ENCODE data around the gene ECM1. TPM values are rescaled to one million over a fixed set of nuclear protein-coding genes. Genes with fewer than 3 reads are reported as not detected.

ECM1 gene
- total RNA-seq, 6 donors from 2014 or later: 2.2 to 21.1 (median 14.4) TPM

DNA sequence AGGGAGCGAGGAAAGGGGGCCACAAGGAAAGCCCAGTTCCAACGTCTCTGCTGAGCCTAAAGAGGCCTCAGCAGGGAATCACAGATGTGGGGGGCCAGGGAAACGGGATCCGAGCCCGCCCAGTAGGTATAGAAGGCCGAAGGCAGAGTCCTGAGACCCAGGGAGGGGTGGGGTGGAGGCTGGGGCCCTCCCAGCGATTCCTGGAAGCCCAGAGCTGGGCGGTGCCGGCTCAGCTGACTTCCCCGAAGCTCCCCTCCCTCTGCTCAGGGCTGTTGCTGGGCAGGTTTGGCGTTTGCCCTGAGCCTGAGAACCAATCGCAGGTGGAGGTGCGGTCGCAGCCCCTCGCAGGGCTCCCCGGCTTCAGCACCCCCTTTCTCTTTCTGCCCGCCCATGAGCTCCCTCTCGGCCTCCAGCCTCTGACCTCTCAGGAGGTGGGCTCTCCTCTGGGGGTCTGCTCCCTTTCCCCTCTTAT lies 54.1 kb downstream of the ECM1 start:
- no peaks in the 10 kb centered on the region for H3K27me3 ChIP-seq
- H3K36me3 ChIP-seq: peaks cover 0 to 17% (median 4%) of the 10 kb centered on the region in 4 donors
- peak overlapping the region; percentile 39 to 58 (median 50) for H3K4me3 ChIP-seq
- DNase-seq: peak; percentile 95 to 97
- peak overlapping the region; percentile 98 to 100 (median 100) for H3K27ac ChIP-seq
- TF ChIP-seq POLR2AphosphoS5 (IDR thresholded peaks at IDR 0.05) (peak; percentile 96 to 99), POLR2A (IDR thresholded peaks at IDR 0.05) (peak in 1 of 4 donors; percentile 54), EP300 (IDR thresholded peaks at IDR 0.05) (peak; percentile 96 to 100 (median 99))
- TF ChIP-seq, protein P1, sequence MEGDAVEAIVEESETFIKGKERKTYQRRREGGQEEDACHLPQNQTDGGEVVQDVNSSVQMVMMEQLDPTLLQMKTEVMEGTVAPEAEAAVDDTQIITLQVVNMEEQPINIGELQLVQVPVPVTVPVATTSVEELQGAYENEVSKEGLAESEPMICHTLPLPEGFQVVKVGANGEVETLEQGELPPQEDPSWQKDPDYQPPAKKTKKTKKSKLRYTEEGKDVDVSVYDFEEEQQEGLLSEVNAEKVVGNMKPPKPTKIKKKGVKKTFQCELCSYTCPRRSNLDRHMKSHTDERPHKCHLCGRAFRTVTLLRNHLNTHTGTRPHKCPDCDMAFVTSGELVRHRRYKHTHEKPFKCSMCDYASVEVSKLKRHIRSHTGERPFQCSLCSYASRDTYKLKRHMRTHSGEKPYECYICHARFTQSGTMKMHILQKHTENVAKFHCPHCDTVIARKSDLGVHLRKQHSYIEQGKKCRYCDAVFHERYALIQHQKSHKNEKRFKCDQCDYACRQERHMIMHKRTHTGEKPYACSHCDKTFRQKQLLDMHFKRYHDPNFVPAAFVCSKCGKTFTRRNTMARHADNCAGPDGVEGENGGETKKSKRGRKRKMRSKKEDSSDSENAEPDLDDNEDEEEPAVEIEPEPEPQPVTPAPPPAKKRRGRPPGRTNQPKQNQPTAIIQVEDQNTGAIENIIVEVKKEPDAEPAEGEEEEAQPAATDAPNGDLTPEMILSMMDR (IDR thresholded peaks at IDR 0.05): no peak
- H3K9me3 ChIP-seq: no peaks in the 10 kb centered on the region
- peak; percentile 82 to 92 for ATAC-seq (ENCODE audit: low FRiP score in 2 of 2)
- WGBS, 2 donors: 0 to 1% methylated on average over 17 to 18 of the region's 18 CpGs
- peaks cover 80 to 85% (median 80%) of the 10 kb centered on the region in 4 donors for H3K4me1 ChIP-seq

- H3K27ac ChIP-seq: peak overlapping the region; percentile 98 to 100 (median 100)
- H3K36me3 ChIP-seq: peaks cover 0 to 11% (median under 1%) of the 10 kb centered on the region in 4 donors
- TF ChIP-seq POLR2AphosphoS5 (IDR thresholded peaks at IDR 0.05): peak in 1 of 2 donors; percentile 9
- TF ChIP-seq, protein P1 (IDR thresholded peaks at IDR 0.05): no peak
- H3K4me1 ChIP-seq: peaks cover 85 to 91% (median 87%) of the 10 kb centered on the region in 4 donors
- H3K4me3 ChIP-seq: peak overlapping the region in 3 of 4 donors; percentile 46 to 58 (median 53)
- ATAC-seq (ENCODE audit: low FRiP score in 2 of 2) (no peak), DNase-seq (peak in 1 of 2 donors; percentile 77)
- no peaks in the 10 kb centered on the region for H3K9me3 ChIP-seq
- no peaks in the 10 kb centered on the region for H3K27me3 ChIP-seq
- WGBS, 2 donors: 9 to 11% methylated on average over 3 to 4 of the region's 4 CpGs
Observed at GRCh38 chr1:150562446-150563339, 54.8 kb downstream of the ECM1 start.

Small RNA genes lying within 50 kb of the gene (small RNA-seq; reads per million reads assigned to genes)
- gene MIR4257: 0 reads per million in 4 donors

Other genes starting within 250 kb of the ECM1 start
- gene APH1A, start 239.1 kb upstream of the ECM1 start, total RNA-seq: 100 to 1,000 TPM in 3 of 6 donors, 10 to 100 TPM in 3; 71.2 to 169 (median 101) TPM
- gene C1orf54, start 235.3 kb upstream of the ECM1 start, total RNA-seq: 10 to 100 TPM in 1 of 6 donors, 1 to 10 TPM in 3, not detected in 2; 3.3 to 13.8 (median 7.3) TPM
- gene CIART, start 225.6 kb upstream of the ECM1 start, total RNA-seq: 10 to 100 TPM in 1 of 6 donors, 1 to 10 TPM in 5; 2.7 to 14.7 (median 7.5) TPM
- gene MRPS21, start 214.2 kb upstream of the ECM1 start, total RNA-seq: 10 to 100 TPM; 24.9 to 51.3 (median 38.3) TPM
- 100 to 1,000 TPM in 1 of 6 donors, 10 to 100 TPM in 5; 34.5 to 190 (median 57.3) TPM for gene PRPF3, start 186.6 kb upstream of the ECM1 start, total RNA-seq
- 10 to 100 TPM; 14.6 to 29.8 (median 26.3) TPM for gene RPRD2, start 144.0 kb upstream of the ECM1 start, total RNA-seq
- gene TARS2, start 20.7 kb upstream of the ECM1 start, total RNA-seq: 10 to 100 TPM in 4 of 6 donors, 1 to 10 TPM in 2; 7.1 to 24.1 (median 14.2) TPM
- gene FALEC, start 7.6 kb downstream of the ECM1 start, total RNA-seq: 1 to 10 TPM in 1 of 6 donors, not detected in 5; 4.2 TPM
- 100 to 1,000 TPM in 4 of 6 donors, 10 to 100 TPM in 2; 40.3 to 169 (median 139) TPM for gene ADAMTSL4, start 41.3 kb downstream of the ECM1 start, total RNA-seq
- 100 to 1,000 TPM; 188 to 580 (median 425) TPM for gene MCL1, start 71.5 kb downstream of the ECM1 start, total RNA-seq
- gene ENSA, start 121.5 kb downstream of the ECM1 start, total RNA-seq: 100 to 1,000 TPM; 141 to 271 (median 212) TPM
- 10 to 100 TPM in 5 of 6 donors, 1 to 10 TPM in 1; 7.9 to 40.6 (median 23.8) TPM for gene GOLPH3L, start 189.0 kb downstream of the ECM1 start, total RNA-seq
- 1 to 10 TPM in 2 of 6 donors, under 1 TPM in 1, not detected in 3; 0.54 to 3.0 (median 2.6) TPM for gene HORMAD1, start 212.8 kb downstream of the ECM1 start, total RNA-seq